NT2/D1 (cell line): ENCODE data around the gene DRAXIN.

Source experiments
- DNase-seq: peaks from one replicate; pipeline ENCODE4 v3.0.0-alpha.2; 2011; ENCODE audit warnings: low read depth, low spot score
- H3K27me3 ChIP-seq: 2 replicates; pipeline ENCODE4 v1.6.0; 2011; ENCODE audit warnings: mild to moderate bottlenecking; ENCODE audit not compliant: insufficient read length, insufficient read depth
- H3K36me3 ChIP-seq: 2 replicates; pipeline ENCODE4 v1.6.1; 2011; ENCODE audit warnings: mild to moderate bottlenecking, low read length, mixed read lengths; ENCODE audit not compliant: insufficient read depth, insufficient read length
- H3K4me1 ChIP-seq: 2 replicates; pipeline ENCODE4 v1.5.1; 2011; ENCODE audit not compliant: insufficient read depth, insufficient read length
- H3K4me3 ChIP-seq: 2 replicates; pipeline ENCODE4 v1.5.1; 2011; ENCODE audit warnings: low read depth; ENCODE audit not compliant: insufficient read length
- H3K9ac ChIP-seq: 2 replicates; pipeline ENCODE4 v1.6.0; 2011; ENCODE audit warnings: low read depth; ENCODE audit not compliant: insufficient read length
- H3K9me3 ChIP-seq: 2 replicates; pipeline ENCODE4 v1.5.1; 2011; ENCODE audit warnings: mild to moderate bottlenecking, low read length; ENCODE audit not compliant: insufficient read depth
- SUZ12 ChIP-seq: IDR thresholded peaks from 2 replicates; pipeline ENCODE4 v1.6.1; 2011; ENCODE audit not compliant: insufficient read length, insufficient read depth; ENCODE audit errors: extremely low read depth
- YY1 ChIP-seq: IDR thresholded peaks from 2 replicates; pipeline ENCODE4 v1.6.1; 2011; ENCODE audit not compliant: insufficient read length, insufficient read depth
- ZNF274 ChIP-seq: IDR thresholded peaks from 2 replicates; pipeline ENCODE4 v1.6.1; 2011; ENCODE audit warnings: mild to moderate bottlenecking, low read depth, low read length

The DRAXIN gene

GRCh38 chr1:11752359-11753088 is 61.0 kb downstream of the DRAXIN start:
- Histone ChIP-seq H3K9me3 (no peaks in the 10 kb centered on the region; the same call in 1 of the 2 replicates), H3K9ac (peak overlapping the region; percentile 42), H3K36me3 (peaks cover 35% of the 10 kb centered on the region), H3K4me1 (peaks cover 9% of the 10 kb centered on the region), H3K27me3 (no peaks in the 10 kb centered on the region), H3K4me3 (no peak overlapping the region)
- DNase-seq: no peak
- TF ChIP-seq SUZ12: no peak
- TF ChIP-seq YY1: no peak
- TF ChIP-seq ZNF274: no peak

GRCh38 chr1:11753555-11754208 is 62.2 kb downstream of the DRAXIN start:
- Histone ChIP-seq H3K9me3 (no peaks in the 10 kb centered on the region; the same call in 1 of the 2 replicates), H3K9ac (no peak overlapping the region), H3K4me1 (peaks cover 7% of the 10 kb centered on the region), H3K27me3 (no peaks in the 10 kb centered on the region), H3K4me3 (no peak overlapping the region), H3K36me3 (peaks cover 24% of the 10 kb centered on the region)
- TF ChIP-seq YY1 (no peak), SUZ12 (no peak), ZNF274 (no peak)
- DNase-seq: no peak

GRCh38 chr1:11757047-11757446 is 65.5 kb downstream of the DRAXIN start:
- Histone ChIP-seq H3K9ac (no peak overlapping the region), H3K9me3 (no peaks in the 10 kb centered on the region; the same call in 1 of the 2 replicates), H3K4me1 (peaks cover 7% of the 10 kb centered on the region), H3K4me3 (no peak overlapping the region), H3K27me3 (peaks cover 12% of the 10 kb centered on the region), H3K36me3 (no peaks in the 10 kb centered on the region)
- no peak for DNase-seq
- TF ChIP-seq YY1: no peak
- TF ChIP-seq ZNF274: no peak
- no peak for TF ChIP-seq SUZ12

GRCh38 chr1:11759791-11760190 is 68.3 kb downstream of the DRAXIN start:
- TF ChIP-seq SUZ12 (no peak), ZNF274 (no peak), YY1 (no peak)
- H3K27me3 ChIP-seq: peaks cover 16% of the 10 kb centered on the region
- no peak for DNase-seq
- H3K36me3 ChIP-seq: no peaks in the 10 kb centered on the region
- no peak overlapping the region for H3K9ac ChIP-seq
- peaks cover 3% of the 10 kb centered on the region for H3K4me1 ChIP-seq
- no peaks in the 10 kb centered on the region; the same call in 1 of the 2 replicates for H3K9me3 ChIP-seq
- H3K4me3 ChIP-seq: no peak overlapping the region

- Histone ChIP-seq H3K9ac (no peak overlapping the region), H3K36me3 (no peaks in the 10 kb centered on the region), H3K9me3 (no peaks in the 10 kb centered on the region; the same call in 1 of the 2 replicates), H3K4me3 (no peak overlapping the region), H3K27me3 (peaks cover 16% of the 10 kb centered on the region), H3K4me1 (peaks cover 4% of the 10 kb centered on the region)
- TF ChIP-seq ZNF274 (no peak), YY1 (no peak), SUZ12 (no peak)
- DNase-seq: no peak
Measured at GRCh38 chr1:11761285-11761684, 69.8 kb downstream of the DRAXIN start.

GRCh38 chr1:11761988-11762406 is 70.5 kb downstream of the DRAXIN start, which contains the start of gene C1orf167:
C1orf167 (plus strand) TSS chr1:11762193; CDS start chr1:11764401, 2,208 bp downstream.
- H3K9ac ChIP-seq: no peak within 1 kb of the TSS
- peaks cover 16% of the 10 kb centered on the region for H3K27me3 ChIP-seq

GRCh38 chr1:11764115-11764514 is 72.6 kb downstream of the DRAXIN start:
- TF ChIP-seq ZNF274 (no peak), SUZ12 (no peak), YY1 (no peak)
- peaks cover 12% of the 10 kb centered on the region for H3K4me1 ChIP-seq
- peaks cover 16% of the 10 kb centered on the region for H3K27me3 ChIP-seq
- no peaks in the 10 kb centered on the region for H3K36me3 ChIP-seq
- no peak overlapping the region for H3K4me3 ChIP-seq
- H3K9me3 ChIP-seq: no peaks in the 10 kb centered on the region
- no peak overlapping the region for H3K9ac ChIP-seq
- no peak for DNase-seq

More at GRCh38 chr1:11761988-11762406, 70.5 kb downstream of the DRAXIN start, which contains the start of gene C1orf167:
- DNase-seq: no peak
- no peaks in the 10 kb centered on the region; the same call in 1 of the 2 replicates for H3K9me3 ChIP-seq
- peaks cover 9% of the 10 kb centered on the region for H3K4me1 ChIP-seq
- no peak for TF ChIP-seq ZNF274
- TF ChIP-seq SUZ12: no peak
- TF ChIP-seq YY1: no peak
- no peaks in the 10 kb centered on the region for H3K36me3 ChIP-seq
- no peak within 1 kb of the TSS for H3K4me3 ChIP-seq
